Right cardiac atrium (tissue), 5 donors: ENCODE results near the gene TPCN1. TPM values are rescaled to one million over a fixed set of nuclear protein-coding genes. Genes with fewer than 3 reads are reported as not detected.

ENCODE experiments used
- ATAC-seq, 2 donors: fragments of 200-7000 bp; cut with Tn5 transposase; one replicate each; pipeline versions ENCODE4 v1.8.0 to v1.9.1; 2020; ENCODE audit warnings: moderate library complexity in 2 of 2, mild to moderate bottlenecking in 1 of 2
- DNase-seq, 3 donors: peaks; one replicate each; pipeline ENCODE4 v3.0.0-alpha.2; 2020
- H3K27ac ChIP-seq: one replicate; pipeline ENCODE4 v1.5.1; 2013; ENCODE audit warnings: mild to moderate bottlenecking, low read length, control low read depth, moderate library complexity
- H3K27me3 ChIP-seq: one replicate; pipeline ENCODE4 v1.6.1; 2013; ENCODE audit not compliant: control insufficient read depth, insufficient read depth
- H3K4me1 ChIP-seq: one replicate; pipeline ENCODE4 v1.6.1; 2013; ENCODE audit warnings: low read length; ENCODE audit not compliant: control insufficient read depth, insufficient read depth
- H3K4me3 ChIP-seq: one replicate; pipeline ENCODE4 v1.5.1; 2013; ENCODE audit warnings: low read length, control low read depth
- H3K9me3 ChIP-seq: one replicate; pipeline ENCODE4 v1.6.1; 2013; ENCODE audit warnings: low read length; ENCODE audit not compliant: control insufficient read depth
- WGBS: extraction: QIAGEN DNeasy Blood & Tissue Kit; methylation state at CpG from one replicate; pipeline ENCODE4 v1.1.7; 2013; 5-methylcytosine and 5-hydroxymethylcytosine counted together
- intact Hi-C, 4 donors: fragments of 100-400 bp; cut with DNase I; formaldehyde crosslinking; loops; one replicate each; pipeline versions ENCODE4 v1.11.0 to v1.14.0; 2022 to 2023
- polyA plus RNA-seq: library from polyadenylated mRNA; stranded (reverse); fragments of 200-250 nt; gene quantifications from one replicate; pipeline ENCODE4 v1.2.3, GENCODE V29; 2013
- total RNA-seq, 4 donors: library from RNA; stranded (reverse); fragmentation: NEBNext Ultra II Directional; extraction: Animal tissue kit (Norgen Biotek cat#: 25700); gene quantifications; one replicate each; pipeline ENCODE4 v1.2.1, GENCODE V29; 2021
- donor health status: healthy with polysubstance abuse.
- donor health status: DM: no; HTN: yes; CAD: no.
- donor health status: DM: no; HTN: no; CAD: no.
- donor health status: DM: no; HTN: yes; CAD: no; lungs with severe emphysema.
- donor health status: DM: yes; HTN: yes; CAD: no.

TPCN1 gene
- total and polyA plus RNA-seq, 5 donors, result 43.1 to 96.1 (median 75.6) TPM

DNA sequence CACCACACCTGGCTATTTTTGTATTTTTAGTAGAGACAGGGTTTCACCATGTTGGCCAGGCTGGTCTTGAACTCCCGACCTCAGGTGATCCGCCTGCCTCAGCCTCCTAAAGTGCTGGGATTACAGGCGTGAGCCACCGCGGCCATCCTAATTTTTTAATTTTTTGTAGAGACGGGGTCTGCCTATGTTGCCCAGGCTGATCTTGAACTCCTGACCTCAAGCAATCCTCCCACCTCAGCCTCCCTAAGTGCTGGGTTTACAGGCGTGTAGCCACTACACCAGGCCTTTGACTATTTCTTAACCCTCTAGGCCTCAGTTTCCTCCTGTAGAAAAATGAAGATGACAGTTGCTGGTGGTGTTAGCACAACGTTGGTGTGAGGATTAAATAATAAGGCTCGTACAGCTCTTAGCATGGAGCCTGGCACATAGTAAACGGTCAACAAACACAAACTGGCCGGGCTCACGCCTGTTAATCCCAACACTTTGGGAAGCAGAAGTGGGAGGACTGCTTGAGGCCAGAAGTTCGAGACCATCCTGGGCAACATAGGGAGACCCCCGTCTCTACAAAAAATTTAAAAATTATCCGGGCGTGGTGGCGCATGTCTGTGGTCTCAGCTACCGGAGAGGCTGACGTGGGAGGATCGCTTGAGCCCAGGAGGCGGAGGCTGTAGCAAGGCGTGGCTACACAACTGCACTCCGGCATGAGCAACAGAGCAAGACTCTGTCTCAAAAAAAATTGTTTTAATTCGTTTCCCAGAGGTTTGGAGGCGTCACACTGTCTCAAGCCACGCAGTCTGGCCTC is 37.0 kb upstream of the TPCN1 start:
- whole genome bisulfite sequencing, result 32% methylated on average over 26 of the region's 26 CpGs
- ATAC-seq (peak; percentile 63 to 66), DNase-seq (no peak)
- peaks cover 2% of the 10 kb centered on the region for H3K4me1 ChIP-seq
- no peaks in the 10 kb centered on the region for H3K27me3 ChIP-seq
- no peaks in the 10 kb centered on the region for H3K9me3 ChIP-seq
- intact Hi-C loops, result no loop called here
- H3K4me3 ChIP-seq, result peak overlapping the region; percentile 62
- peak overlapping the region; percentile 76 for H3K27ac ChIP-seq

DNA sequence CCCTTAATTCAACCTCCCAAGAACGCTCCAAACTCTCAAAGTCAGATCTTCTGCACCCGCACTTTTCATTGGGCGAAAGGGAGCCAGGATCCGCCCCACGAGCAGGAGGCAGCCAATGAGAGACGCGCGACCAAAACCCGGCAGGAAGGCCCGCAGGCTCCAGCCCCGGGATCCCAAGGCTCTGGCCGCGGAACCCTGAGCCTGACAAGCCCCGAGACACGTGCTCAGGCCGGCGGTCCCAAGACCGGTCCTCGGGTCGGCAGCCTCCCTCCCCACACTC is 36.4 kb upstream of the TPCN1 start:
- 0% methylated on average over 20 of the region's 20 CpGs for WGBS
- intact Hi-C loops, result no loop called here

DNA sequence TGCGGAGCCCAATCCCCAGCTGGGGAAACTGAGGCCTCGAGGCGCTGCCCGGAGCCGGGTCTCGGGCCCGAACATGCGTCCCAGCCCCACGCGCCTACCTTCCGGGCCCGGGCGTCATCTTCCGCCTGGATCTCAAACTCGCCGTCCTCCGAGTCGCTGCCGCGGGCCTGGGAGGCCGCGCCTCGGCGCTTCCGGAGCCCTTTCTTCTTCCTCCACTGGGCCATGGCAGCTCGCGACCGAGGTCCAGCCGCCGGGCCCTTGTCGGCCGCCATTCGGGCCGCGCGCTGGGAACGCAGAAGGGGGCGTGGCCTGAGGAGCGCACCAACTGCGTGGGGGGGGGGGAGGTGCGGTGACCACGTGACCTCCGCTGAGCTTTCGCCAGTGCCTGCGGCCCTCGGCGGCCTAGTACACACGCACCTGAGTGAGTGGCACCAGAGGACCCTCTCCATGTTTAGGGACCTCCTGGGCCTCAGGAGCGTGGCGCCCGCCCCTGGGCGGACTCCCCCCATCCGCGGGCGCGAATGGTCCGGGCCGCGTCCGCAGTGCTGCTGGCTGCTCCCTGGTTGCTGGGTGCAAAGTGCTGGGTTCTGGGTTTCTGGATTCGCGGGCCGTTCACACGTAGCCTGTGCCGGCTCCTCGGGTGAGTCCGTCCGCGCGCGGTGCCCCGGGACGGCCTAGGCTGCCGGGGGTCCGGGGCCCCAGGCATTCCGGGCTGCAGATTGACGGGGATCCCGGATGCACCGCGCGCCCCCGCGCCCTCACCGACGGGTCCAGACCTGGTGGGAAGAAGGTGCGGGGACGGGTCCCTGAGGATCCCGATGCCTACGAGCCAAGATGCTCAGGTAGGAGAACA is 35.9 kb upstream of the TPCN1 start, which contains the start of the genes DDX54 and RITA1:
DDX54 (minus strand) TSS at position 299 of the 853 bp plus-strand sequence; CDS start at position 272, 27 bp downstream.
RITA1 (plus strand) TSS at position 542 of the 853 bp plus-strand sequence. CDS start 1,026 bp downstream, outside the sequence.
- H3K4me3 ChIP-seq, result peak within 1 kb of the TSS; percentile 62
- DNase-seq (peak; percentile 79 to 92 (median 91)), ATAC-seq (peak; percentile 89 to 90)
- no peaks in the 10 kb centered on the region for H3K27me3 ChIP-seq
- H3K9me3 ChIP-seq, result no peaks in the 10 kb centered on the region
- under 1% methylated on average over 89 of the region's 89 CpGs for WGBS
- peak within 1 kb of the TSS; percentile 76 for H3K27ac ChIP-seq
- peaks cover 2% of the 10 kb centered on the region for H3K4me1 ChIP-seq
- intact Hi-C loops, result no loop called here

More for the DNA sequence above, 36.4 kb upstream of the TPCN1 start:
- H3K9me3 ChIP-seq, result no peaks in the 10 kb centered on the region
- H3K27ac ChIP-seq, result peak overlapping the region; percentile 76
- ATAC-seq (peak; percentile 93 to 94), DNase-seq (peak; percentile 90 to 95 (median 95))
- no peaks in the 10 kb centered on the region for H3K27me3 ChIP-seq
- H3K4me3 ChIP-seq, result peak overlapping the region; percentile 62
- peaks cover 2% of the 10 kb centered on the region for H3K4me1 ChIP-seq

DNA sequence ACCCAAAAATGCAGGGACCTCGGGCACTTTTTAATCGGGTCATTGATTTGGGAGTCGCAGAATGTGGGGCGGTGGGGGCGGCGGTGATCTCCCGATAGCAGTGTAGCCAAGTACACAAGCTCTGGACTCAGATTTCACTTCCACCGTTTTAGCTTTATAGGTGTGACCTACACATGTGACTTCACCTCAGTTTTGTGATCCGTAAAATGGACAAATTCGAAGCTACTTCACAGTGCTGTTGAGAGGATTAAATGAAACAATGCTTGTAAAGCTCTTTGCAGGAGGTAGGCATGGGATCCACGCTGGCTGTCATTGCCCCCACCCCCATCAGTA is 35.3 kb upstream of the TPCN1 start:
- Histone ChIP-seq H3K9me3 (no peaks in the 10 kb centered on the region), H3K4me3 (peak overlapping the region; percentile 62), H3K4me1 (peaks cover 2% of the 10 kb centered on the region), H3K27me3 (no peaks in the 10 kb centered on the region), H3K27ac (no peak overlapping the region)
- DNase-seq, result no peak
- no peak for ATAC-seq
- intact Hi-C loops, result no loop called here
- WGBS, result 8% methylated on average over 11 of the region's 11 CpGs

DNA sequence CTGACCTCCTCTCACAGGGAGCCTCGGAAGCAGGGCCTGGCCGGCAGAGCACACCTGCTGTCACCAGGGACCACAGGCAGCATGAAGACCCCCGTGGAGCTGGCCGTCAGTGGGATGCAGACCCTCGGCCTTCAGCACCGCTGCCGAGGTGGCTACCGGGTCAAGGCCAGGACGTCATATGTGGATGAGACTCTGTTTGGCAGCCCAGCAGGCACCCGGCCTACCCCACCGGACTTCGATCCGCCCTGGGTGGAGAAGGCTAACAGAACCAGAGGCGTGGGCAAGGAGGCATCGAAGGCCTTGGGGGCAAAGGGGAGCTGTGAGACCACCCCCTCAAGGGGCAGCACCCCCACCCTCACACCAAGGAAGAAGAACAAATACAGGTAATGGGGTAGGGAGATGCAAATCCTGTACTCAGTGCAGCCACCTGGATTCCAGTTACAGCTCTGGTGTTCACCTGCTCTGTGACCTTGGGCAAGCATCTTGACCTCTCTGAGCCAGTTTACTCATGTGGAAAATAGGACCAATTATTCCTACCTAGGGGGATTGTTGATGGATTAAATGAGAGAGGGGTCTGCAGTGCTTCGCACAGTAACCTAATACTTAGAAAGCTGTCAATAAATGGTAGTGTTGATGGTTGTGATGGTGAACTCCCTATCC is 34.5 kb upstream of the TPCN1 start:
- intact Hi-C loops, result no loop called here
- 80% methylated on average over 16 of the region's 16 CpGs for WGBS
- no peak overlapping the region for H3K27ac ChIP-seq
- H3K4me1 ChIP-seq, result peaks cover 2% of the 10 kb centered on the region
- H3K4me3 ChIP-seq, result no peak overlapping the region
- ATAC-seq, result no peak
- DNase-seq, result peak in 2 of 3 donors; percentile 58 to 65
- no peaks in the 10 kb centered on the region for H3K9me3 ChIP-seq
- H3K27me3 ChIP-seq, result no peaks in the 10 kb centered on the region

DNA sequence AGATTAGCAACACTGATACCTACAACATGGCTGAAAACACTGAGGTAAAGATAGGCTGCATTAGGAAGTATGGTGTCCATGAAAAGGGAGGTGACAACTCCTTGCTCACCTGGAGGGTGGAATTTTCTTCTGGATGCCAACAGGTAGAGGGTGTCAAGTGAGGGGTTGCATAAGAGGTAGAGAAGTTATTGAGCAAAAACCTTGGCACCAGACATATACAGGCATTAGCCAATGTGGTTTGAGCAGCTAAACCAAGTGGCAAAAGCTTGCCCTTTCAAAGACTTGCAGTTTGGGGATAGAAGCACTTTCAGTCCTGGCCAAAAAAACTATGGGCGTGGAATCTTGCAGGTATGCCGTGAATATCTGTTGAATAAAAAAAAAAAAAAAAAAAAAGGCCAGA is 31.9 kb upstream of the TPCN1 start:
- H3K4me3 ChIP-seq, result no peak overlapping the region
- intact Hi-C loops, result no loop called here
- H3K27ac ChIP-seq, result no peak overlapping the region
- peaks cover 2% of the 10 kb centered on the region for H3K4me1 ChIP-seq
- WGBS, result 98% methylated on average over 2 of the region's 2 CpGs
- H3K9me3 ChIP-seq, result no peaks in the 10 kb centered on the region
- H3K27me3 ChIP-seq, result no peaks in the 10 kb centered on the region
- DNase-seq (no peak), ATAC-seq (no peak)

DNA sequence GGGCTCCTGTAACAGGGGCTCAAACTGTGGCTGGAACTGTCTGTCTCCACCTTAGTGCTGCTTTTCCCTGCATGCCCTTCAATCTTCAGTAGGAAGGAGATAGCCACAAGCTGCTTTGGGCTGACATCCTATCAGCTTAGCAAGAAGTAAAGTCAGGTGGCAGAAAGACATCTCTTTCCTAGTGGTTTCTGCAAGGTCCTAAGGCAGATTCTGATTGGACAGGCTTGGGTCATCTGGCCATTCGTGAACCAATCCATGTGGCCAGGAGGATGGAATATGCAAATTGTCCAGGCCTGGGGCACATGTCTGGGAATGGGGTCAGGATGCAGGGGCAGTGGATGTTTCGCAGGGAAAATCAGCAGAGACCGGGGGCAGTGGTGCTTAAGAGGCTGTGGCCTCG is 30.5 kb upstream of the TPCN1 start:
- ATAC-seq (no peak), DNase-seq (no peak)
- Histone ChIP-seq H3K27ac (no peak overlapping the region), H3K4me1 (peaks cover 2% of the 10 kb centered on the region), H3K4me3 (no peak overlapping the region), H3K27me3 (no peaks in the 10 kb centered on the region), H3K9me3 (no peaks in the 10 kb centered on the region)
- 87% methylated on average over 4 of the region's 4 CpGs for WGBS
- intact Hi-C loops, result loop anchor here in 3 of 4 donors (10.0 kb wide), 3 partner anchors 94 to 234 kb away; partner anchors contain the start of gene SDSL (in 3 of the 3)

DNA sequence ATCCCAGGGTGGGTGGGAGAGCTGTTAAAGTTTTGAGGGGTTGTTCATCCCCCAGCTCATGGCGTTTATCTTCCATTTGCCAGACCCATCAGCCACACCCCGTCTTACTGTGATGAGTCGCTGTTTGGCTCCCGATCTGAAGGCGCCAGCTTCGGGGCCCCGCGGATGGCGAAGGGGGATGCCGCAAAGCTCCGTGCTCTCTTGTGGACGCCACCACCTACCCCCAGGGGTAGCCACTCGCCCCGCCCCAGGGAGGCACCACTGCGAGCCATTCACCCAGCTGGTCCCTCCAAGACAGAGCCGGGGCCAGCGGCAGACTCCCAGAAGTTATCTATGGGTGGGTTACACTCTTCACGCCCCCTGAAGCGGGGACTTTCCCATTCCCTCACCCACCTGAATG is 30.0 kb upstream of the TPCN1 start:
- H3K4me1 ChIP-seq, result peaks cover under 1% of the 10 kb centered on the region
- intact Hi-C loops, result loop anchor here in 3 of 4 donors (10.0 kb wide), 3 partner anchors 94 to 234 kb away; partner anchors contain the start of gene SDSL (in 3 of the 3)
- no peak overlapping the region for H3K27ac ChIP-seq
- 93% methylated on average over 19 of the region's 19 CpGs for WGBS
- no peak overlapping the region for H3K4me3 ChIP-seq
- DNase-seq (no peak), ATAC-seq (no peak)
- no peaks in the 10 kb centered on the region for H3K27me3 ChIP-seq
- no peaks in the 10 kb centered on the region for H3K9me3 ChIP-seq

DNA sequence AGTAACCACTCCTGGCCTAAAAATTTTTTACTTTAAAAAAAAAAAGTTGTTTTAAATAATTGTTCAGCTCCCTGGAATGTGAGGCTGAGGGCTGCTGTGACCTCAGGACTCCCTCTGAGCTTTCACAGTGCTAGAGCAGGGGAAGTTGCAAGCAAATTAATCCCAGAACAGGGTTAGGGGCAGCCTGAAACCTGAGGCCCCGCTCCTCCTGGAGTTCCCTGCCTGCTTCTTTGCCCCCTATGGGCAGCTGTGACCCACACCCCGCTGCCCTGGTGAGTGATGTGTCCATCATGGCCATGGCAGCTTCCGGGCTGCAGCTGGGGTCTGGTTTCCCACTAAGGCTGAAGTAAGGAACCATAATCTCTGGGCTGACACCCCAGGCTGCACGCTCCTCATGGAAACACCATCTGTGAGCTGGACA is 26.3 kb upstream of the TPCN1 start:
- H3K4me3 ChIP-seq, result no peak overlapping the region
- H3K4me1 ChIP-seq, result no peaks in the 10 kb centered on the region
- 76% methylated on average over 4 of the region's 4 CpGs for WGBS
- ATAC-seq, result no peak
- intact Hi-C loops, result loop anchor here in 3 of 4 donors (10.0 kb wide), 3 partner anchors 90 to 230 kb away; partner anchors contain the start of gene SDSL (in 3 of the 3)
- H3K9me3 ChIP-seq, result no peaks in the 10 kb centered on the region
- H3K27ac ChIP-seq, result no peak overlapping the region
- no peak for DNase-seq
- no peaks in the 10 kb centered on the region for H3K27me3 ChIP-seq

DNA sequence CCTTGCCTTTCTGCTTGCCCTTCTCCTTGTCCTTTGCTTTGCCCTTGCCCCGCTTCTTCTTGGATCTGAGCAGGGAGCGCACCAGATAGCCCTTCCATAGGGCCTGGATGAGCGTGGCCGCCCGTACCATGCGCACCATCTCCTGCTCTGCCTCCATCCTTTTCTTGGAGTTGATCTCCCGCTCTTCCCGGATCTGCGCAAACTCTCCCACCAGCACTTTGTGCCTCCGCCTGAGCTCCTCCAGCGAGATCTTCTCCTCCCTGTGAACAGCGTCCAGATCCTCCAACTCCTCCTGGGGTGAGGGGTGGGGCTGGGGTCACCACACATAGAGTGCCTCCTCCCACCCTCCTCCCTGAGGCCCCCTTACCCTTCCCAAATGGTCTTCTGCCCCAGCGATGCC is 25.7 kb upstream of the TPCN1 start:
- no peaks in the 10 kb centered on the region for H3K27me3 ChIP-seq
- H3K4me1 ChIP-seq, result no peaks in the 10 kb centered on the region
- ATAC-seq (no peak), DNase-seq (no peak)
- H3K9me3 ChIP-seq, result no peaks in the 10 kb centered on the region
- H3K4me3 ChIP-seq, result no peak overlapping the region
- H3K27ac ChIP-seq, result no peak overlapping the region
- intact Hi-C loops, result loop anchor here in 3 of 4 donors (10.0 kb wide), 3 partner anchors 89 to 229 kb away; partner anchors contain the start of gene SDSL (in 3 of the 3)
- 96% methylated on average over 13 of the region's 13 CpGs for WGBS
